HG03571 (cell line): ENCODE data around the gene CHD6.

Experiments used
- ATAC-seq: cut with Tn5 transposase; IDR thresholded peaks from one replicate; pipeline ENCODE4 v1.9.1; 2021; ENCODE audit not compliant: unreplicated experiment

CHD6 gene

GRCh38 chr20:41468994-41469600, 149.1 kb downstream of the CHD6 start:
- ATAC-seq = no peak

- no peak for ATAC-seq
These were observed 150.5 kb downstream of the CHD6 start for GRCh38 chr20:41467690-41468089.

GRCh38 chr20:41467220-41467619, 151.0 kb downstream of the CHD6 start:
- ATAC-seq = no peak

- ATAC-seq = no peak
These were observed 154.6 kb downstream of the CHD6 start for GRCh38 chr20:41463567-41463966.

- ATAC-seq = peak; percentile 58
These were observed 155.6 kb downstream of the CHD6 start for GRCh38 chr20:41462372-41463161.

GRCh38 chr20:41458761-41459160, 159.4 kb downstream of the CHD6 start:
- no peak for ATAC-seq

GRCh38 chr20:41457173-41457857, 160.9 kb downstream of the CHD6 start:
- no peak for ATAC-seq

GRCh38 chr20:41456351-41456750, 161.8 kb downstream of the CHD6 start:
- no peak for ATAC-seq

- ATAC-seq = no peak
These were observed 163.9 kb downstream of the CHD6 start for GRCh38 chr20:41454250-41454649.

- ATAC-seq = no peak
These were observed 164.9 kb downstream of the CHD6 start for GRCh38 chr20:41453010-41453950.

- ATAC-seq = no peak
These were observed 166.0 kb downstream of the CHD6 start for GRCh38 chr20:41452226-41452625.

GRCh38 chr20:41447006-41447405, 171.2 kb downstream of the CHD6 start:
- no peak for ATAC-seq

- no peak for ATAC-seq
These were observed 171.7 kb downstream of the CHD6 start for GRCh38 chr20:41446456-41446855.

GRCh38 chr20:41444821-41445220, 173.4 kb downstream of the CHD6 start:
- ATAC-seq = no peak

- no peak for ATAC-seq
These were observed 174.5 kb downstream of the CHD6 start for GRCh38 chr20:41443691-41444090.

- ATAC-seq = no peak
These were observed 177.3 kb downstream of the CHD6 start for GRCh38 chr20:41440882-41441281.

GRCh38 chr20:41437836-41438235, 180.3 kb downstream of the CHD6 start:
- no peak for ATAC-seq

- ATAC-seq = no peak
These were observed 181.5 kb downstream of the CHD6 start for GRCh38 chr20:41436679-41437078.

GRCh38 chr20:41433203-41433602, 185.0 kb downstream of the CHD6 start:
- ATAC-seq = no peak

- ATAC-seq = no peak
These were observed 185.4 kb downstream of the CHD6 start for GRCh38 chr20:41432746-41433145.

- ATAC-seq = no peak
These were observed 189.9 kb downstream of the CHD6 start for GRCh38 chr20:41428285-41428684.
